ENCODE results near the gene CAPN15.

- no peak for TF ChIP-seq CTCF (IDR thresholded peaks at IDR 0.05)
- no peak for TF ChIP-seq EP300 (IDR thresholded peaks at IDR 0.05)
Observed at GRCh38 chr16:580946-581498, 53.5 kb downstream of the CAPN15 start.

Measured in esophagus muscularis mucosa (tissue), 3 donors.